ENCODE results near the gene CHMP2A.

Gene CHMP2A

DNA sequence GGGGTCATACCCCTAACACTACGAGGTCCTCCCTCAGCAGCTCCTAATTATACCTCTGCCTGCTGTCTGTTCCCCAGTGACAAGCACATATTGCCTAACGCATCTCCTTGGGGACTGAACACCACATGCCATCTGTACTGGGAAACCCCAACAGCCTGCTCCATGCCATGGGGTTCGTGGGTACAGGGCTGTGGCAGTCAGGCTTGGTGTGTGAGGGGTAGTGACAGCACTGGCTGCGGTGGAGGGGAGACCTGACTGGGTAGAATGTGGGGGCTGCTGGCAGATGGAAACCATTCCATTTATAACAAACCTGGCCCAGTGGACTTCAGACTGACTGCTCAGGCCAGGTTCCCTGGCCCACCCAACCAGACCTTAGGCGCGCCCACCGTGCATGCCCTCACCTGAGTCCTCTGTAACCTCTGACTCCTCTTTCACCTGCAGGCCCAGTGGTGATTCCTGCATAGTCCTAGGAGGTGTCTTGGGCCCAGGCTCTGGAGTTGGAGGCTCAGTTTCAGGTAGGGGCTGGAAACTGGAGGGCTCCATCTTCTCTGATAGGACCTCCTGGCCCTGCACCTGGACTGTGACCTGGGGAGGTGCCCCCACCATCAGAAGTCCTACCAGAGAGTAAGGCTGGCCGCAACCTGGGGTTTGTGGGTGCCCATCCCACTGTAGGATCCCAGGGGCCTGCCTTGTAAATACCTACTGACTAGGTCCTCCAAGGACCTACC lies 15.2 kb upstream of the CHMP2A start:
- DNase-seq (ENCODE audit: low spot score): no peak
- FAIRE-seq: no peak

DNA sequence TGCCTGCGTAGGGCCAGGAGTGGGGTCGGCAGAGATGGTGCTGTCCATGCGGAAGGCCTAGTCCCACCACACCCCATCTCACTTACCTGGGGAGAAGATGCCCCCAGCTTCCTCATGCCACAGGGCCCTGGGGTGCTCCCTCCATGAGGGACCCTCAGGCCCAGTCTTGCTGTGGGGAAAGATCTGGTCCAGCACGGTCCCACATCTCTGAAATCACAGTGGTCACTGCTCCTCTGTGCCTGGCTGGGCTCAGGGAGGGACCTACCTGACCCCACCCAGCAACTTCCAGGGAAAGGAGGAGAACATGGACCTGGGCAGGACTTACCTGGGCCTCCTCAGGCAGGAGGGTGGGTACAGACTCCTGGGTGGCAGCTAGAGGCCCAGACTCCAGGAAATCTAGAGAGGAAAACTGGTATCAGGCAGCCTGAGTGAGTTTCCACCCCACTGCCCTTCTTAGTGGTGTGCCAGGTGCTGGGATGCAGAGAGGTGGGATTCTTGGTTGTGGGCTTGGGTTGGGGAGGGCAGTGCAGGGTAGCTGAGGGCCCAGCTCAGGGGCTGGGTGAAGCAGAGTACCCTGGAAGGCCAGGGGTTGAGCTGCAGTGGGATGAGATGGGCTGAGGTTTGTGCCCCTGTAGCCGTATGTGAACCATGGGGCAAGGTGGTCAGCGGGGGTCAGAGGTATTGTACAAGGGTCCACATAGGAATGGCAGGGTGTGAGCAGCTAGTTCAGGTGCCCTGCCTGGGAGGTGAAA lies 14.5 kb upstream of the CHMP2A start:
- no peak for DNase-seq (ENCODE audit: low spot score)
- FAIRE-seq: no peak

DNA sequence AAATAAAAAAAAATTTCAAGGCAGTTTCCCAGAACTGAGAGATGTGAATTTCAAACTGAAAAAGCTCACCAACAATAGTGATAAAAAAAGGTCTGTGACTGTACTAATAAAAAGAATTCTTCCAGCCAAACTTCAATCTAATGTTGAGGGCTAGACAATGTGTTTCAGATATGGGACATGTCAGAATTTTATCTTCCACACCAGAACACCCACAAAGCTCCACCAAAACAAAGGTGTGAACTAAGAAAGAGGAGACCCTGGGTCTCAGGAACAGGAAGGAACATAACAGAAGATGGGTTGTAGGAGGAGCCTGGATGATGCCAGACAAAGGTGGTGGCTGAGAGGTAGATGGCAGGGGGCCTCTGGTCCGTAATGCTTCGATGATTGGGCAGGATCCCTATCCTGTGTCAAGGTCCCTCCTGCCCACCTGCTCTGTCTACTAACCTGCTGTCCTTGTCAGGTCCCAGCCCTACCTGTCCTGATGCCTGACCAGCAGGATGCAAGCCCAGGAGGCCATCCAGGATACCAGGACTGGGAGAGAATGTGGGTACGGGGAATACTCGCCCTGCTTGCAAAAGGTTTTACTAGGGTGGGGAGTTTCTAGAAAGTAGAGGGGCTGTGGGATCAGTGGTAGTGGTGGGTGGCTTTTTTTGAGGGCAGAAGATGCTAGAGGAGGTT lies 13.7 kb upstream of the CHMP2A start:
- no peak for DNase-seq (ENCODE audit: low spot score)
- no peak for FAIRE-seq

DNA sequence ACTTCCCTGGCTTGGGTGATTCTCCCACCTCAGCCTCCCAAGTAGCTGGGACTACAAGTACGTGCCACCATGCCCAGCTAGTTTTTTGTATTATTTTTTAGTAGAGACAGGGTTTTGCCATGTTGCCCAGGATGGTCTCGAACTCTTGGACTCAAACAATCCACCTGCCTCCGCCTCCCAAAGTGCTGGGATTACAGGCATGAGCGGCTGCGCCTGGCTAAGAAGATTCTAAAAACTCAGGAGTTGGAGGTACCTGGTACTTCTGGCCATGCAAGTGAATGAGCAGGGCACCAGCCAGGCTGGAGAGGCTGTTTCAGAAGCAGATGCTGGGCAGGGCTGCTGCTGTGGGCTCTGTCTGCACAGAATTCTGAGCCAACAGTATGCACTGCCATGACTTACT lies 12.1 kb upstream of the CHMP2A start:
- DNase-seq (ENCODE audit: low spot score) (no peak), FAIRE-seq (no peak)

DNA sequence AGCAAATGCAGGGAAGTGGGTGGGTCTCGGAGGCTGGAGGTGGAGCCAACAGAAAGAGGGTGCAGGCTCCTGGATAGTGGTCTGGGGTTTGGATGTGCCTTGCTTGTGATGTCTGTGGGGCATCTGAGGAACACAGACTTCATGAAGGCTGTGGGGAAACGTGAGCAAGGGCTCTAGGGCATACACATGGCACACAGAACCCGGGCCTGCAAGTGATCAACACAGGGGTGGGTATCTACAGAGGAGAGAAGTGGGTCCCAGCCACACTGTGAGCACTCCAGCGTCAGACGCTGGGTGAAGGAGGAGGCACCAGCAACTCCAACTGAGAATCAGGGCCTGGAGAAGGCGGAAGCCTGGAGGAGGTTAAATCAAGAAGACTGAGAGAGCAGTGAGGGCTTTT lies 8.9 kb upstream of the CHMP2A start:
- FAIRE-seq: no peak
- no peak for DNase-seq (ENCODE audit: low spot score)

DNA sequence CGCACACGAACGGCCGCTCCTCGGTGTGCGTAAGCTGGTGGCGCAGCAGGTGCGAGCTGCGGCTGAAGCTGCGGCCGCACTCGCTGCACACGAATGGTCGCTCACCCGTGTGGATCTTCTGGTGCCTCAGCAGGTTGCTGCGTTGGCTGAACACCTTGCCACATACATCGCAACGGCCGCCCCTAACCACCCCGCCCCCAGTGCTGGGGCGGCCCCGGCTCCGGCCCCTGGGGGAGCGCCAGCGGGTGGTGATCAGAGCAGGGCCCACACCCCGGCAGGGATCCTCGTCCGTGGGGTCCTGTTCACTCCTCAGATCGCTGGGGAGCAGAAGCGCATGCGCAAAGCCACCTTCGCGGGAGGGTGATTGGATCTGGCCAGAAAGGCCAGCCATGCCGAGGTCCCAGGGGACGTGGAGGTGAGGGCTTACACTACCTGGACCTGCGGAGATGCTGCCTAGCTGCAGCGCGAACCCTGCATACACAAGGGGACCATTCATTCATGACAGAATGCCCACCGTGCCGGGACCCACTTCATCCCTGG lies 8.2 kb upstream of the CHMP2A start:
- no peak for DNase-seq (ENCODE audit: low spot score)
- FAIRE-seq: no peak

DNA sequence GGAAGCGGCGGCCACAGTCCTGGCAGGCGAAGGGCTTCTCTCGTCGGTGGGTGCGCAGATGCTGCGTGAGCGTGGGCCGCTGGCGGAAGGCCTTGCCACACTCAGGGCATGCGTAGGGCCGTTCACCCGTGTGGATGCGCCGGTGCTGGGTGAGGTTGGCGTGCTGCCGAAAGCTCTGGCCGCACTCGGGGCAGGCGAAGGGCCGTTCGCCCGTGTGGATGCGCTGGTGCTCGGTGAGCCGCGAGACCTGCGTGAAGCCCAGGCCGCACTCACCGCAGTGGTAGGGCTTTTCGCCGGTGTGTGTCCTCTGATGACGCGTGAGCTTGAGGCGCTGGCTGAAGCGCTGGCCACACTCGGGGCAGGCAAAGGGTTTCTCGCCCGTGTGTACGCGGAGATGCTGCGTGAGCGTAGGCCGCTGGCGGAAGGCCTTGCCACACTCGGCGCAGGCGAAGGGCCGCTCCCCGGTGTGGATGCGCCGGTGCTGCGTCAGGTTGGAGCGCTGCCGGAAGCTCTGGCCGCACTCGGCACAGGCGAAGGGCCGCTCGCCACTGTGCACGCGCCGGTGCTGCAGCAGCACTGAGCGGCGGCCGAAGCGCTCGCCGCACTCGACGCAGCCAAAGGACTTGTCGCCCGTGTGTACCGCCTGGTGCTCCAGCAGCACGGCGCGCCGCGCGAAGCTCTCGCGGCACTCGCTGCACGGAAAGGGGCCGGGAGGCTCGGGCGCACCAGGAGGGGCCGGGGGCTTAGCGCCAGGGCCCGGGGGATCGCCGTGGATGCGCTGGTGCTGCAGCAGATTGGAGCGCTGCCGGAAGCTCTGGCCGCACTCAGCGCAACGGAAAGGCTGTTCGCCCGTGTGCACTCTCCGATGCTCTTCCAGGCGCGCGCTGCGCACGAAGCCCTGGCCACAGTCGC lies 7.5 kb upstream of the CHMP2A start:
- FAIRE-seq (no peak), DNase-seq (ENCODE audit: low spot score) (no peak)

DNA sequence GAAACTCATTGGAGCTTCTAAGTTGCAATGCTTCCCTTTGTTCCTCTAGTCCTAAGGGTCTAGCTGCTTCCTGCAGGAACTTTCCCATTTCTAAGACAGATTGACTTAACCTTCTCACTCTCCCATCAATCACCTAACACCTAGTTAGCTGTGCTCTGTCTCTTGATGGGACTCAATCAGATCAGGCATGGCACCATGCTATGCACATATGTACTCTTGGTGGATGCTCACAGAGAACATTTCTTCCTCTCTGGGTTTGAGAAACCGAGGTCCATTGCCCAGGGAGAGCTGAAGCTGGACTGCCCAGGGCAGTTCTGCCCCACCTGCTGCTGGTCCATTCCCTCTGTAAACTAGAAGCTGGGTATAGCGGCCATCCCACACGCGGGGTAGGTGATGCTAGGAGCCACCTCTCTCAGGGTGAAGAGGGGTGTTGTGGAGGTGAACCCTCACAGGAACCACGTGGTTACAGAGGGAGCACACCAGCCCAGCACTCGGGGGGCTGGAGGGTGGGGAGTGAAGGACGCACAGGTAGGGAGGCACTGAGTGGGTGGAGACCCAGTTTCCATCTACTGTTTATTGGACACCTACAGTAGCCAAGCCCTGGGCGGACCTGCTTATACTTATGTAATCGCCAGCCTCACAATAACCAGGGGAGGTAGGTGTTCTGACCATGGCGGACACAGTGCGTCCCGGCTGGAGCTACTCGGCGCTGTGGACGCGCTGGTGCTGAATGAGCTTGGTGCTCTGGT lies 6.6 kb upstream of the CHMP2A start:
- FAIRE-seq: no peak
- no peak for DNase-seq (ENCODE audit: low spot score)

DNA sequence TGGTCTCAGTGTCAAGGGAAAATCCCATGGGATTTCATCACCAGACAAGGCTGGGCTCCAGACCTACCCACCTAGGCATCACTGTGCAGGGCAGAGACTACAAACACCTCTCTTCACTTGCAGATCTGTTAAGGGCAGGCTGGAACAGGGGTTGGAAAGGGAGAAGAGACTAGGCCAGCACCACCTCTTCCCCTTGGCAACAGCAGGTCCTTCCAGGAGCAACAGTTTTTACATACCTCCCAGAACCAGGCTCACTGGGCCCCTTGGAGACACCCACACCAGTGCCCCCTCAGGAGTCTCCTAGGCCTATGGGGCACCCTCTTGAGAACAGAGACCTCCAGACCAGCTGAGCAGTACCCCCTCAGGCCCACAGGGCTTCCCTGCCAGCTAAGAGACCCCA lies 6.0 kb upstream of the CHMP2A start:
- DNase-seq (ENCODE audit: low spot score) (no peak), FAIRE-seq (no peak)

DNA sequence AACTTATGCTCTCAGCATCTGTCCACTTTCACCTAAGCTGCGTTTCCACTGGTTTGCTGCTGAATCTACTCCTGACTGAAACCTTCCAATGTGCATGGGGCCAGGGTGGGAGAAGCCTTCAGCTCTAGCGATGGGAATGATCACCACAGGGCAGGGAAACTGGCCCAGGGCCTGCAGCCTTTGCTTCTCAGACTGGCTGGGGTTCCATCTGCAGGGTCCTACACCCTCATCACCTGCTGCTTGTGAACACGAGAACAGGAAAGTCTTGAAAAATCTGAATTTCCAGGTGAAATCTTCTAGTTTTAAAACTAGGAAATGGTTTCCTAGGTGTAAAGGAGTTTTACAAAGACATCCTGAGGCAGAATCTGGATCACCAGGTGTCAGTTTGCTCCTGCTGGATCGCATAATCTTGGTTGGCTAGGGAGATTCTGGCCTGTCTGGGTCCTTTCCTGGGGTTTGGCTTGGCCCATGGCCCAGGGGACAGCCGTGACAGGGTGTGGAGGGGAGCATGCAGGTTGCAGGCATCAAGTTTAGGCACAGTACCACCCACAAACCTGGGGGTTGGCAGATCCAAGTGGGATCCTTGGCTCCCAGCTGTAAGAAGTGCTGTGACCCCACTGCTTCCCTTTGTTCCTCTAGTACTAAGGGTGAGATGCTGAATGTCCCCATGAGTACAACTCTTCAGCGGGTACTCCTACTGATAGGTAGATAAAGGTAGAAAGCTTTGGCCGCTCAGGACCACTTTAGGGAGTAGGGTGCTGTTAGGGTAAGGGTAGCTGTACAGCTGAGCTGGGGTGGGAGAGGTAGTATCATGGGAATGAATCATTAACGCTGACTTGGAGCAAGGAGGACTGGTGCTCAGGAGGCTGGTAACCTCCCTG lies 5.3 kb upstream of the CHMP2A start:
- DNase-seq (ENCODE audit: low spot score) (no peak), FAIRE-seq (no peak)

DNA sequence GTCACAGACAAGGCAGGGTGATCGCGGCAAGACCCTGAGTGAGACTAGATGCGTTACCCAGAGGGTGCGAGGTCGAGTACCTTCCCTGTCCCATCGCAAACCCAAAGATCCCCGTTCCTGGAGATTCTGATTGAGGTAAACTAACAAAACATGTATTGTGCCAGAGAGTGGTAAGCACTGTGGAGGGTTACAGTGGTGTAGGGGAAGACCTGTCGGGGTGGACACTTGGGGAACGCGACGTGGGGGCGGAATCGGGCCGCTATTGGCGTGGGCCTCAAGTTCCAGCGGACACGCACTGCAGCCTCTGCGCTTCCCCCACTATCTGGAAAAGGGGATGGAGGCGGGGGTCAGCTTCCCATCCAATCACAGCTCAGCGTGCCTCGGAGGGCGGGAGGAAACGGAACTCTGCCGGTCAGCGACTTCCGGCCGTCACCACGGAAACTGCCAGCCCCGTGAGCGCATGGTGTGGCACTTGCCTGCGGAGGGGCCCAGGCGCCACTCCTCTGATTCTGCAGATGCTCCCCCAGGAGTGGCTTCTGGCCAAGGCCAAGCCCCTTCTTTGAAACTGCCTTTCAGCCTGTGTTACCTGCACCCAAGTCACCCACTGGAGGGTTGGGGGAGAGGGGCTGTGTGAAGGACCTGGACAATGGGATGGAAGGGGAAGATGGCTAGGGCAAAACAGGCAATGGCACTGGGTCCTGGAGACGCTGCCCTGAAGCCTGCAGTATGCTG lies 4.5 kb upstream of the CHMP2A start:
- no peak for FAIRE-seq
- DNase-seq (ENCODE audit: low spot score): peak; percentile 87

DNA sequence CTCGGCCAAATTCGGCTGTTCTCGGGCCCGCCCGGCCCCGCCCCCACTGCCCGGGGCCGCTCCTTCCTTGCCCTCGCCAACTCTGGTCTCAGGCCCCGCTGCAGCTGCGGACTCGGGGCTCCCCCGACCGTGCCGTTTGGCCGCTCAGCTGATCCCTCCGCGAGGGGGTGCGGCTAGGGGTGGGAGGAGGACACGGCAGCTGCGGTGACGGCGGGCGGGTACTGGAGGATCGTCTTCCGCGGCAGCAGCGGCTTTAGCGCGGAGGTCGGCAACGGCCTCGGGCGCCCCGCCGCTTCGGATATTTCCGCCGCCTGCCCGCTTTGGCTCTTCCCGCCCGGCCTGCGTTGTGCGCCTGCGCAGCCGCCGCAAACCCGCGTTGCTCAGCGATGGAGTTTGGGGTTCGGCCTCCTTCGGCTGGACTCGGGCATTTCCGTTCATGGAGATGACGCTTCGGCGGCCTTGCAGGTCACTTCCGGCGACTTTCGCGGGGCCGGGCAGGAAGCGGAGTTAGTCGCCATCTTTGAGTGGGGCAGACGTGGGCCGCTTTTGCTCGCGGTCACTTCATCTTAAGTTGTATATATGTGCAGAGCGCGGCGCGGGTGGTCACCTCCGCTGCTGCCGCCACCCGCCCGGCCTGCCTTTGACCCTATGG lies 3.8 kb upstream of the CHMP2A start:
- peak; percentile 52 for FAIRE-seq

DNA sequence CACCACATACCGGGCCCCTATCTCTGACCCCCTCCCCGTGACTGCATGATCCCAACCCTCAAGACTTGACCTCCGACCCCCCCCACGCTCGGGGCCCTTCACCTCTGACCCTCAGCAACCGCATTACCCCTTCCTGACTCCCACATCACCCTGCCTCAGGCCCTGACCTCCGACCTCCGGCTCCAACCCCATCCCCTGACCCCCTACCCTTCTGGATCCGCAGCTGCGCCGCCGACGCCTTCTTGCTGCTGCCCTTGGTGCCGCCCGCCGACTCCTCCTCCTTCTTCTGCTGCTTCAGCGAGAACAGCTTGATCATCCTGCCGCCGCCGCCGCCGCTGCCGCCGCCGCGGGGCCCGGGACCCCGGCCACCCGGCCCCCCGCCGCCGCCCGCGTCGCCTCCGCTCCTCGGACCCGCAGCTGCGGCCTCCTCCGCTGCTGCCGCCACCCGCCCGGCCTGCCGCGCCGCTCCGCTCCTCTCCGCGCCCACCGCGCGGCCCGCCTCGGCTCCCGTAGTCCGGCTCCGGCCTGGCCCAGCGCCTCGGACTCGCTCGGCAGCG lies 3.2 kb upstream of the CHMP2A start, which contains the start of gene UBE2M:
Gene UBE2M (minus strand): TSS at position 546 of the 557 bp plus-strand sequence. CDS start 230 bp downstream, at position 316.
- DNase-seq (ENCODE audit: low spot score): no peak
- FAIRE-seq: no peak

More for the DNA sequence above, 3.8 kb upstream of the CHMP2A start:
- peak; percentile 89 for DNase-seq (ENCODE audit: low spot score)

DNA sequence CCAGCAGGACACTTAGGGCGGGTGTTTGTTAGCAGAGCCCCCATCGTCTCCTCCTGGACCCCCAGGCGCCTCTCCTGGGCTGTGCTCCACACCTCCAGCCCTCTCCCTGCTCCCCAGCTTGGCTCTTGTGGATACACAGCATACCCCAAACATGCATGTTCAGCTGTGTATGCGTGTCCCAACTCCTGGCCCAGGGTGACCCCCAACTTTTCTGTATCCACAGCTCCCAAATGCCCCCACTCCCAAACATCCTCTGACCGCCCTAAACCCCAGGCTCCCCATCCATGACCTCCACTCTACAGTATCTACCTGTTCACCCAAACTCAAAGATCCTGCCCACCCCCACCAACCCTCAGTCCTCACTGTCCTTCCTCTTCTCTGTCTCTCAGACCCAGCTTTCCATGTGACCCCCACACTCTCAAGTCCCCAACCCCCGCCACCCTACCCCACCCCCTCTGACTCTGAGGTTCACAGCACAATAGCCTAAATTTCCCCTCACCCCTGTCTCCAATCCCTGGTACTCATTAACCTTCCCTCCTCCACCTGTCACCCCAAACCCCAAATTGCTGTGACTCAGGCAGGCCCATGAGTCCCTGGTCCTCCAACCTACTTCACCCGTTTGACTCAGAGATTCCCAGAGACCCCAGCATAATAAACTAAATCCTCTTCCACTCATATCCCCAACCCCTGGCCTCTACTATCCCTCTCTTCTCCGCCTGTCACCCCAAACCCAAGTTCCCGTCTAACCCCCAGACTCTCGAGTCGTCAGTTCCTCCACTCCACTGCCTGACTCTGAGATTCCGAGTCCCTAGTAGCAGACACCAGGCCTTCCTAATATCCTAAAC lies 2.5 kb upstream of the CHMP2A start:
- FAIRE-seq (no peak), DNase-seq (ENCODE audit: low spot score) (no peak)

DNA sequence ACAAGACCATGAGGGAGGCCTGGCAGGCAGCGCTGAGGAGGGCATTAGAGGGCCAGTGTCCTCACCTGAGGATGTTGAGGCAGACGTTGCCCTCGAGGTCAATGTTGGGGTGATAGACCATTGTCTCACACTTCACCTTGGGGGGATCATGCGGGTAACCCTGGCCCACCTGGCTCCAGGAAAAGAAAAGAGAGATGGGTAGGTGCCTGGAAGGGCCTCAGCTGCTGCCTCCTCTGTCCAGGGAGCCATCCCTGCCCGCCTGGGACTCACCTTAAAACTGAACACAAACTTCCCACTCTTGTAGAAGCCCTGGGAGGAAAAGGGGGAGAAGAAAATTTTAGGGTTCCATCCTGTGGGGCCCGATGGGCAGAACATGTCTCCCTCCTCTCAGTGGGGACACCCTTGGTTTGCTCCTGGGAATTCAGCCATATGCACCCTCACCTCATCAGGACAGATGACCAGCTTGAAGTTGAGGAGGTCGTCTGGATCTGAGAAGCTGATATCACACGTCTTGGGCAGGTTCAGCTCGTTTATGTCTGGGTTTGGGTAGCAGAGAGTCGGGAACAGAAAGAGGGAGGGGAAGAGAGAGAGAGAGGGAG lies 1.8 kb upstream of the CHMP2A start:
- FAIRE-seq (no peak), DNase-seq (ENCODE audit: low spot score) (no peak)

DNA sequence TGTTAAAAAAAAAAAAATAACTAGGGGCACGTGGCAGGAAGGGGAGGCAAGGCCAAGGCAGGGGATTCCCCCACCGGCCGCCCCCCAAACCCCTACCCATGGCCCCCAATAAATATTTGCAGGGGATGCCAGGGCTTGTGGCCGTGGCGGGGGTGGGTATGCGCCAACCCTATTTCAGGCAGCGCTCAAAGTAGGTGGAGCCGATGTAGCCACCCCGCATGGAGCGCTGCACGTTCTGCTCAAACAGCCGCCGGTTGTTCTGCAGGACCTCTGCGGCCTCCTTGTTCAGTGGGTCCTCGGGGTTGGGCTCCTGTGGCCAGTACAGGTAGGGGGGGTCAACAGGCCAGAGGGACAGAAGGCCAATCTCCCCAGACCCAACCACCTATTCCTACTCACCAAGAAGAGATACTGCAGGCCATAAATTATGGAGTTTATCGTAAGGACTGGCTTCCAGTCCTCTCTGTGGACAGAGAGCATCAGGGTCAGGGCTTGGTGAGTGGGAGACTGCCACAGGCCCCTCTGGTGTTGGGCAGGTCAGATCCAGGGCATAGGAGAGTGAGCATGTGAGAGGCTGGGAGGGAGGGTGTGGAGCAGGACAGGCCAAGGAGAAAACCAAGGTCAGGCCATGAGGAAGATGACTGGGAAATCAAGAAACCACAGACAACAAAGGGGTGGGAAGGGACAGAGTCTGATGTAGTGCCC lies 1.2 kb upstream of the CHMP2A start:
- DNase-seq (ENCODE audit: low spot score) (no peak), FAIRE-seq (no peak)
